ENCODE results near the gene SORCS2.

The SORCS2 gene

DNA sequence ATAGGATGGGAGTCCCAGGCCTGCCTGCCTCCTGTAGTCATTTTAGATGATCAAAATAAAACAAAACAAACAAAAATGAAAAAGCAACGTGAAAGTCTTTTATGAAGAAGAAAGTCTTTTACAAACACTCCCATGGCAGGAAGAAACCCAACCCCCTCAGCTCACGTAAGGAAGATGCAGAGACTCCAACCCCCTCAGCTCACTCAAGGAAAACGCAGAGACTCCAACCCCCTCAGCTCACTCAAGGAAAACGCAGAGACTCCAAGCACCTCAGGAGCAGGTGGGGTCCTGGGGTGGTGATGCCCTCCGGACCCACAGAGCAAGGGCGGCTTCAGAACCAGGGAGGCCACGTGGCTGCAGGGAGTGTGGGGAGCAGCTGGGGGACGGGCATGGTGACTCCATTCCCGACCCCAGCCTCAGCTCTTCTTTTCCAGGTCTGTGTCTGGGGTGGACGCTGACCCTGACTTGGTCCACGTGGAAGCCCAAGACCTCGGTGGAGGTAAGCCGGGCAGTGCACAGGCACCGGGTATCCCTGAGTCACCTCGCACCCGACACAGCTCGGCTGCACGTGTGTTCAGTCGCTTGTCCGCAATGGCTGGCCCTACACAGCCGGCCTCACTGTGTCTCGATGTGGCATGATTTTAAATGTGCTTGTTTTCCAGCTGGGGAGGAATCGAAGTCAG is 468.9 kb downstream of the SORCS2 start:
- Histone ChIP-seq H3K9ac (ENCODE audit: low read length) (no peak overlapping the region), H3K4me1 (ENCODE audit: control insufficient read depth, insufficient read depth, low read length) (peaks cover 18% of the 10 kb centered on the region; the same call in 1 of the 2 replicates), H3K9me3 (ENCODE audit: control insufficient read depth, insufficient read depth, low read depth, low read length) (no peaks in the 10 kb centered on the region), H3K36me3 (ENCODE audit: control insufficient read depth, insufficient read depth, low read length) (no peaks in the 10 kb centered on the region), H3K4me3 (ENCODE audit: low read depth, low read length) (no peak overlapping the region), H3K27me3 (ENCODE audit: control insufficient read depth, insufficient read depth, low read length) (no peaks in the 10 kb centered on the region), H3K27ac (ENCODE audit: low read depth, low read length) (no peak overlapping the region)

GRCh38 chr4:7661846-7662506 is 469.6 kb downstream of the SORCS2 start:
- H3K4me3 ChIP-seq (ENCODE audit: low read depth, low read length): no peak overlapping the region
- no peaks in the 10 kb centered on the region for H3K27me3 ChIP-seq (ENCODE audit: control insufficient read depth, insufficient read depth, low read length)
- no peaks in the 10 kb centered on the region for H3K9me3 ChIP-seq (ENCODE audit: control insufficient read depth, insufficient read depth, low read depth, low read length)
- H3K4me1 ChIP-seq (ENCODE audit: control insufficient read depth, insufficient read depth, low read length): peaks cover 13% of the 10 kb centered on the region; the same call in 1 of the 2 replicates
- no peak overlapping the region for H3K9ac ChIP-seq (ENCODE audit: low read length)
- H3K36me3 ChIP-seq (ENCODE audit: control insufficient read depth, insufficient read depth, low read length): no peaks in the 10 kb centered on the region
- H3K27ac ChIP-seq (ENCODE audit: low read depth, low read length): no peak overlapping the region

DNA sequence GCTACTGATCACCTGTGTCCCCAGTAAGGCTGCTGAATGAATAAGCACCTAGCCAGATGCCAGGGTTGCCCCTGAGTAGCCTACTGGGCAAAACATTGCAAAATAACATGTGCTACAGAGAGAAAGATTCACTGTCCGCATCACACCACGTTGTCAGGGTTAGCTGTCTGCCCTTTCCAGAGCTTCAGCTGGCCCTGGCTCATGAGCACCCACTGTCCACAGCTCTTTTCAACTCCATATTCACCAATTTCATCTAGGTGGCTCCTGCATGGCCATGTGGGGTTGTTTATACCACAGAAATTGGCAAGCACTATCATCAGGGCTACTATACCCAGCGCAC is 470.1 kb downstream of the SORCS2 start:
- Histone ChIP-seq H3K4me3 (ENCODE audit: low read depth, low read length) (no peak overlapping the region), H3K27me3 (ENCODE audit: control insufficient read depth, insufficient read depth, low read length) (no peaks in the 10 kb centered on the region), H3K4me1 (ENCODE audit: control insufficient read depth, insufficient read depth, low read length) (peaks cover 13% of the 10 kb centered on the region; the same call in 1 of the 2 replicates), H3K36me3 (ENCODE audit: control insufficient read depth, insufficient read depth, low read length) (no peaks in the 10 kb centered on the region), H3K9me3 (ENCODE audit: control insufficient read depth, insufficient read depth, low read depth, low read length) (no peaks in the 10 kb centered on the region), H3K27ac (ENCODE audit: low read depth, low read length) (no peak overlapping the region), H3K9ac (ENCODE audit: low read length) (no peak overlapping the region)

GRCh38 chr4:7663075-7663541 is 470.8 kb downstream of the SORCS2 start:
- peaks cover 13% of the 10 kb centered on the region; the same call in 1 of the 2 replicates for H3K4me1 ChIP-seq (ENCODE audit: control insufficient read depth, insufficient read depth, low read length)
- H3K27me3 ChIP-seq (ENCODE audit: control insufficient read depth, insufficient read depth, low read length): no peaks in the 10 kb centered on the region

DNA sequence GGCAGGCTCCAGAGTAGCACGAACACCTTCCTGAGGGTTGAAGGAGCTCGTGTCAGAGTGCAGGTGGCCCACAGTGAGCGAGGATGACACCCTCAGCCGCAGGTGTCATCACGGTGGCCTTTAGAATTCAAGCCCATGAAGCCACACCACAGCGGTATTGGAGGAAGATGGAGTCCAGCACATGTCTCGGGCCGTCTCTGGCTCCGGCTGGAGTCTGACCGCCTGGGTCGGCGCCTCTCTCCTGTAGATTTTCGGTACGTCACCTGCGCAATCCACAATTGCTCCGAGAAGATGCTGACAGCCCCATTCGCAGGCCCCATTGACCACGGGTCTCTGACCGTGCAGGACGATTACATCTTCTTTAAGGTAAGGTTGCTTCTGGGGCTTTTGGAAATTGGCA is 471.8 kb downstream of the SORCS2 start:
- Histone ChIP-seq H3K9ac (ENCODE audit: low read length) (no peak overlapping the region), H3K36me3 (ENCODE audit: control insufficient read depth, insufficient read depth, low read length) (no peaks in the 10 kb centered on the region), H3K27me3 (ENCODE audit: control insufficient read depth, insufficient read depth, low read length) (no peaks in the 10 kb centered on the region), H3K27ac (ENCODE audit: low read depth, low read length) (no peak overlapping the region), H3K9me3 (ENCODE audit: control insufficient read depth, insufficient read depth, low read depth, low read length) (no peaks in the 10 kb centered on the region), H3K4me3 (ENCODE audit: low read depth, low read length) (no peak overlapping the region), H3K4me1 (ENCODE audit: control insufficient read depth, insufficient read depth, low read length) (peaks cover 13% of the 10 kb centered on the region; the same call in 1 of the 2 replicates)

More at GRCh38 chr4:7663075-7663541, 470.8 kb downstream of the SORCS2 start:
- Histone ChIP-seq H3K27ac (ENCODE audit: low read depth, low read length) (no peak overlapping the region), H3K36me3 (ENCODE audit: control insufficient read depth, insufficient read depth, low read length) (no peaks in the 10 kb centered on the region), H3K9ac (ENCODE audit: low read length) (no peak overlapping the region), H3K9me3 (ENCODE audit: control insufficient read depth, insufficient read depth, low read depth, low read length) (no peaks in the 10 kb centered on the region), H3K4me3 (ENCODE audit: low read depth, low read length) (no peak overlapping the region)

GRCh38 chr4:7665321-7665720 is 473.0 kb downstream of the SORCS2 start:
- H3K36me3 ChIP-seq (ENCODE audit: control insufficient read depth, insufficient read depth, low read length): no peaks in the 10 kb centered on the region
- H3K27ac ChIP-seq (ENCODE audit: low read depth, low read length): no peak overlapping the region
- no peak overlapping the region for H3K4me3 ChIP-seq (ENCODE audit: low read depth, low read length)
- H3K4me1 ChIP-seq (ENCODE audit: control insufficient read depth, insufficient read depth, low read length): peaks cover 13% of the 10 kb centered on the region; the same call in 1 of the 2 replicates
- no peaks in the 10 kb centered on the region for H3K27me3 ChIP-seq (ENCODE audit: control insufficient read depth, insufficient read depth, low read length)
- H3K9ac ChIP-seq (ENCODE audit: low read length): no peak overlapping the region
- H3K9me3 ChIP-seq (ENCODE audit: control insufficient read depth, insufficient read depth, low read depth, low read length): no peaks in the 10 kb centered on the region

- Histone ChIP-seq H3K9me3 (ENCODE audit: control insufficient read depth, insufficient read depth, low read depth, low read length) (no peaks in the 10 kb centered on the region), H3K36me3 (ENCODE audit: control insufficient read depth, insufficient read depth, low read length) (no peaks in the 10 kb centered on the region), H3K27me3 (ENCODE audit: control insufficient read depth, insufficient read depth, low read length) (no peaks in the 10 kb centered on the region), H3K9ac (ENCODE audit: low read length) (no peak overlapping the region), H3K27ac (ENCODE audit: low read depth, low read length) (no peak overlapping the region), H3K4me3 (ENCODE audit: low read depth, low read length) (no peak overlapping the region), H3K4me1 (ENCODE audit: control insufficient read depth, insufficient read depth, low read length) (peaks cover 9% of the 10 kb centered on the region; the same call in 1 of the 2 replicates)
Measured at GRCh38 chr4:7666011-7666410, 473.7 kb downstream of the SORCS2 start.

GRCh38 chr4:7666744-7667143 is 474.4 kb downstream of the SORCS2 start:
- no peak overlapping the region for H3K9ac ChIP-seq (ENCODE audit: low read length)
- peaks cover 4% of the 10 kb centered on the region; the same call in 1 of the 2 replicates for H3K4me1 ChIP-seq (ENCODE audit: control insufficient read depth, insufficient read depth, low read length)
- H3K27me3 ChIP-seq (ENCODE audit: control insufficient read depth, insufficient read depth, low read length): no peaks in the 10 kb centered on the region
- no peak overlapping the region for H3K27ac ChIP-seq (ENCODE audit: low read depth, low read length)
- H3K36me3 ChIP-seq (ENCODE audit: control insufficient read depth, insufficient read depth, low read length): no peaks in the 10 kb centered on the region
- no peaks in the 10 kb centered on the region for H3K9me3 ChIP-seq (ENCODE audit: control insufficient read depth, insufficient read depth, low read depth, low read length)
- H3K4me3 ChIP-seq (ENCODE audit: low read depth, low read length): no peak overlapping the region

- H3K9me3 ChIP-seq (ENCODE audit: control insufficient read depth, insufficient read depth, low read depth, low read length): no peaks in the 10 kb centered on the region
- H3K36me3 ChIP-seq (ENCODE audit: control insufficient read depth, insufficient read depth, low read length): no peaks in the 10 kb centered on the region
- H3K4me3 ChIP-seq (ENCODE audit: low read depth, low read length): no peak overlapping the region
- no peaks in the 10 kb centered on the region for H3K27me3 ChIP-seq (ENCODE audit: control insufficient read depth, insufficient read depth, low read length)
- no peaks in the 10 kb centered on the region for H3K4me1 ChIP-seq (ENCODE audit: control insufficient read depth, insufficient read depth, low read length)
- H3K9ac ChIP-seq (ENCODE audit: low read length): no peak overlapping the region
- no peak overlapping the region for H3K27ac ChIP-seq (ENCODE audit: low read depth, low read length)
Measured at GRCh38 chr4:7668271-7668670, 475.9 kb downstream of the SORCS2 start.

DNA sequence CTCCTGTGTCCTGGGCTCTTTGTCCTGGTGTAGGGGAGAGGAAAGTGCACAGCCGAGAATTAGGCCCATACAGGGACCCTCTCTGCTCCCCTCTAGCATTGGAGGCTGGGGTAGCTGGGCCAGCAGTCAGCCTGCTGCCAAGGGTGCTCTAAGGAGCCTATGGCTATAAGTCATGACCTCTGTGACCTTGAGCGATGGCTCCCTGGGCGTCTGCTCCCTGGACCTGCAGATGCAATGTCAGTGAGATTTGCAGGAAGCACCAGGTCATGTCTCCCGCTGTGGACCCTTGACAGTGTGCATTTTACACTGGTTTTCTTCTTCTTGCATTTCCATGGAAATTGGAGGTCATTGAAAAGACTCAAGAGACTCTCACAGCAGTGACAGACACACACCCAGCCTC is 476.5 kb downstream of the SORCS2 start:
- Histone ChIP-seq H3K27ac (ENCODE audit: low read depth, low read length) (no peak overlapping the region), H3K9ac (ENCODE audit: low read length) (no peak overlapping the region), H3K36me3 (ENCODE audit: control insufficient read depth, insufficient read depth, low read length) (no peaks in the 10 kb centered on the region), H3K27me3 (ENCODE audit: control insufficient read depth, insufficient read depth, low read length) (no peaks in the 10 kb centered on the region), H3K4me3 (ENCODE audit: low read depth, low read length) (no peak overlapping the region), H3K9me3 (ENCODE audit: control insufficient read depth, insufficient read depth, low read depth, low read length) (no peaks in the 10 kb centered on the region), H3K4me1 (ENCODE audit: control insufficient read depth, insufficient read depth, low read length) (no peaks in the 10 kb centered on the region)

DNA sequence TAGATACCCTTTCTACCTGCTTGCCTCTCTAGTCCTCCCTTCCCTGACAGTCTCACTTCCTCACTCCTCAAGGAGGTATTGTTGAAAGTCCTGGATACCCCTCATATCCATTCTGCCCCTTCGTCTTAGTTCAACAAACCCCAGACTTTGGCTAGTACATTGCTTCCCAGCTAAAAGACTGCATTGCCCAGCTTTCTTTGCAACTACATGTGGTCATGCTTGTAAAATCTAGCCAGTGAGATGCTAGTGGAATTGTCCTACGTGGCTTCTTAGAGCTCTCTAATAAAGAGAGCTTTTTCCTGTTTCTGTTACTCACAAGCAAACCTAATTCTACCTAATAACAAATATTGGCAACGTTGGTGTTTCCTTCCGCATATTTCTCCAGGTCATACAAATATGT is 480.3 kb downstream of the SORCS2 start:
- no peaks in the 10 kb centered on the region for H3K9me3 ChIP-seq (ENCODE audit: control insufficient read depth, insufficient read depth, low read depth, low read length)
- no peak overlapping the region for H3K27ac ChIP-seq (ENCODE audit: low read depth, low read length)
- H3K4me1 ChIP-seq (ENCODE audit: control insufficient read depth, insufficient read depth, low read length): peaks cover 6% of the 10 kb centered on the region; the same call in 1 of the 2 replicates
- no peak overlapping the region for H3K4me3 ChIP-seq (ENCODE audit: low read depth, low read length)
- H3K27me3 ChIP-seq (ENCODE audit: control insufficient read depth, insufficient read depth, low read length): no peaks in the 10 kb centered on the region
- H3K36me3 ChIP-seq (ENCODE audit: control insufficient read depth, insufficient read depth, low read length): no peaks in the 10 kb centered on the region
- H3K9ac ChIP-seq (ENCODE audit: low read length): no peak overlapping the region
